Lower leg skin (tissue), 4 donors: ENCODE results near the gene ADAM22. TPM values are rescaled to one million over a fixed set of nuclear protein-coding genes. Genes with fewer than 3 reads are reported as not detected.

Source experiments
- DNase-seq, 2 donors: peaks; one replicate each; pipeline ENCODE4 v3.0.0-alpha.2; 2019; ENCODE audit warnings: low spot score in 2 of 2
- H3K4me3 ChIP-seq: fragments of 200-600 bp; sonication (generic); 2 replicates; pipeline ENCODE4 v1.5.1; 2017; ENCODE audit warnings: mild to moderate bottlenecking, low read depth; ENCODE audit not compliant: poor library complexity, severe bottlenecking
- POLR2A ChIP-seq, 2 donors: fragments of 450-650 bp; IDR thresholded peaks; one replicate each; pipeline ENCODE4 v1.6.1; 2016 to 2017; ENCODE audit warnings: antibody characterized with exemption in 2 of 2, mild to moderate bottlenecking in 1 of 2, moderate library complexity in 1 of 2
- WGBS, 2 donors: methylation state at CpG; one replicate each; pipeline ENCODE4 v1.1.5; 2018; 5-methylcytosine and 5-hydroxymethylcytosine counted together
- intact Hi-C: fragments of 100-400 bp; cut with DNase I; formaldehyde crosslinking; loops from one replicate; pipeline ENCODE4 v1.15.0; 2023; ENCODE audit warnings: low total_unique reads
- total RNA-seq, 4 donors: library from RNA; depleted of rRNA; stranded (reverse); fragments of >200 nt; gene quantifications; one replicate each; pipeline ENCODE4 v1.1.0, GENCODE V29; 2016
- TF ChIP-seq, protein P1 (sequence below), 3 donors: fragments of 450-650 bp; IDR thresholded peaks; one replicate each; pipeline ENCODE4 v1.5.1; 2016; ENCODE audit warnings: antibody characterized with exemption in 3 of 3, mild to moderate bottlenecking in 3 of 3, moderate library complexity in 2 of 3

The ADAM22 gene
- total RNA-seq, 4 donors from 2014 or later: 0.30 to 2.1 (median 1.0) TPM

DNA sequence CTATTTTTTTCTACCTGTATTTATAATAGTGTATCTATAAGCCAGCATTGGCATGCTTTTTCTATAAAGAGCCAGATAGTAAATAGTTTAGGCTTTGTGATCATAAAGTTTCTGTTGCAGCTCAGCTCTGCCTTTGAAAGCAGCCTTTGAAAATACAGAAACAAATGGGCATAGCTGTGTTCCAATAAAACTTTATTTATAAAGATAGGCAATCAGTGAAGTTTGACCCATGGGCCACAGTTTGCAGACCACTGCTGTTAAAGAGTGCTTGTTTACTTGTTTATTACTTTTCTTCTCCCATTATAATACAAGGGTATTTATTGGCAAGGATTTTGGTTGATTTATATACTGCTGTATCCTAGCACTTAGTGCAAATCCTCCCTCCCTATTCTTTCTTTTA is 213.3 kb downstream of the ADAM22 start:
- TF ChIP-seq POLR2A (IDR thresholded peaks at IDR 0.05): no peak
- TF ChIP-seq, protein P1, sequence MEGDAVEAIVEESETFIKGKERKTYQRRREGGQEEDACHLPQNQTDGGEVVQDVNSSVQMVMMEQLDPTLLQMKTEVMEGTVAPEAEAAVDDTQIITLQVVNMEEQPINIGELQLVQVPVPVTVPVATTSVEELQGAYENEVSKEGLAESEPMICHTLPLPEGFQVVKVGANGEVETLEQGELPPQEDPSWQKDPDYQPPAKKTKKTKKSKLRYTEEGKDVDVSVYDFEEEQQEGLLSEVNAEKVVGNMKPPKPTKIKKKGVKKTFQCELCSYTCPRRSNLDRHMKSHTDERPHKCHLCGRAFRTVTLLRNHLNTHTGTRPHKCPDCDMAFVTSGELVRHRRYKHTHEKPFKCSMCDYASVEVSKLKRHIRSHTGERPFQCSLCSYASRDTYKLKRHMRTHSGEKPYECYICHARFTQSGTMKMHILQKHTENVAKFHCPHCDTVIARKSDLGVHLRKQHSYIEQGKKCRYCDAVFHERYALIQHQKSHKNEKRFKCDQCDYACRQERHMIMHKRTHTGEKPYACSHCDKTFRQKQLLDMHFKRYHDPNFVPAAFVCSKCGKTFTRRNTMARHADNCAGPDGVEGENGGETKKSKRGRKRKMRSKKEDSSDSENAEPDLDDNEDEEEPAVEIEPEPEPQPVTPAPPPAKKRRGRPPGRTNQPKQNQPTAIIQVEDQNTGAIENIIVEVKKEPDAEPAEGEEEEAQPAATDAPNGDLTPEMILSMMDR (IDR thresholded peaks at IDR 0.05): no peak

DNA sequence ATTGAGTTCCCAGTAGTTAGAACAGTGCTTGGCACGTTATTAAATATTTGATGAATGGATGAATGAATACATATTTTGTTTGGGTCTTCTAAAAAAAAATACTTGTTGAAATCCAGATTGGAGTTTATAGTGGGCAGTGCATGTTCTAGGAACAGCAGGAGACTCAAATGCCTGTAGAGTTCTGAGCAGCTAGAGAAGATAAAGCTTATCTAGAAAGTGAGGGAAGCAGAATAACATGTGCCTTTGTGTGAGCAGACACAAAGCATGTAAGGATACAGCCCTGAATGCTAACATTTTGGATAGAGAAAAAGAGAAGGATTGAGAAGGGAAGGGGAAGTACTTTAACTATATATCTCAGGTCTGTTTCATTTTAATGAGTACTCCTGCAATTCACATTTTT is 213.9 kb downstream of the ADAM22 start:
- DNase-seq: no peak
- 67 to 69% methylated on average over 1 of the region's 1 CpG for WGBS, 2 donors
- H3K4me3 ChIP-seq: no peak overlapping the region
- TF ChIP-seq, protein P1 (IDR thresholded peaks at IDR 0.05): no peak
- no peak for TF ChIP-seq POLR2A (IDR thresholded peaks at IDR 0.05)
- intact Hi-C loops: no loop called here

More for the DNA sequence above, 213.3 kb downstream of the ADAM22 start:
- intact Hi-C loops: no loop called here
- no peak for DNase-seq
- H3K4me3 ChIP-seq: no peak overlapping the region

DNA sequence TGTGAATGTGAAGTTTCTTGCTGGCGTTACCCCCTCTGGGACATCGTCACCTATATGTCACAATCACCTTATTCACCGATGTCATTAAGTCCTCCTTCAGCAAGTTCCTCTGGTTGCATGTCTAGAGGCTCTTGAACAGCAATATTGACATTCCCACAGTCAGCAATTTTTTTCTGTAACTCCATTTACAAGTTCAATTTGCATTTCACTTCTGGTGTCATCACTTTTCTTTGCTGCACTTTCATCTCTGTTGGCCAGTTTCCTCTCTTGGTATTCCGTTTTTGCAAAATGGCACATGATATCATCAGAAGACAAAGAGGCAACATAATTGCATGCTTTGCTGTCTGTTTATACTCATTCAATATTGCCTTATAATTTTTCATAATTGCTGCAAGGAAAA is 216.0 kb downstream of the ADAM22 start:
- intact Hi-C loops: no loop called here
- 86 to 91% methylated on average over 4 of the region's 4 CpGs for WGBS, 2 donors
- DNase-seq: no peak
- TF ChIP-seq, protein P1 (IDR thresholded peaks at IDR 0.05): no peak
- TF ChIP-seq POLR2A (IDR thresholded peaks at IDR 0.05): no peak
- H3K4me3 ChIP-seq: no peak overlapping the region

DNA sequence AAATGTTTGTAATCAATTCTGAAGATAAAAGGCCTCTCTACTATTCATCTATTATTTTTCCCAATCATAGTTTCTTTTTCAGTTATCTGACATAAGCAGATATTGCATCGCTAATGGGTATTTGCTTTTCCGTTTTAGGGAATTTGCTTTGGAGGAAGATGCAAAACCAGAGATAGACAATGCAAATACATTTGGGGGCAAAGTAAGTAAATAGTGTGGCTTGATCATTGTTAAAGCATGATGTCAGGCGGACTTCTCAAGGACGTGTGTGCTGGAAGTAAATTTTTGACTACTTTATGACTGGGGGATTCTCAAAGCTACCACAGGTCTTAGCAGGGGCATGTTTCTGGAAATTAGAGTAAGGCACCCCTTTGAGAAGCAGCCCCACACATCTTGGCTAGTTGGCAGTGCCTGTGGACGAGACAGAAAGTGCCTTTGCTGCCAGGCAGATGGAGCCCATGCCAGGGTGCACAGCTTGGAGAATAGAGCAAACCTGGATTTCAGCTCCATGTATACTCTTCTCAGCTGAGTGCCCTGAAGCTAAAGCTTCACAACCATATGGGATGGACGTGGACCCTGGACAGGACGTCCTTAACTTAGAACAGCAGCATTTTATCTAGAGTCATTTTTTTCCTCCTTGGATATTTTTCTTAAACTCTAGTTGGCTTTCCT is 217.2 kb downstream of the ADAM22 start:
- TF ChIP-seq, protein P1 (IDR thresholded peaks at IDR 0.05): no peak
- no peak for TF ChIP-seq POLR2A (IDR thresholded peaks at IDR 0.05)
- DNase-seq: no peak
- 85 to 91% methylated on average over 7 of the region's 7 CpGs for WGBS, 2 donors
- intact Hi-C loops: no loop called here
- H3K4me3 ChIP-seq: no peak overlapping the region

DNA sequence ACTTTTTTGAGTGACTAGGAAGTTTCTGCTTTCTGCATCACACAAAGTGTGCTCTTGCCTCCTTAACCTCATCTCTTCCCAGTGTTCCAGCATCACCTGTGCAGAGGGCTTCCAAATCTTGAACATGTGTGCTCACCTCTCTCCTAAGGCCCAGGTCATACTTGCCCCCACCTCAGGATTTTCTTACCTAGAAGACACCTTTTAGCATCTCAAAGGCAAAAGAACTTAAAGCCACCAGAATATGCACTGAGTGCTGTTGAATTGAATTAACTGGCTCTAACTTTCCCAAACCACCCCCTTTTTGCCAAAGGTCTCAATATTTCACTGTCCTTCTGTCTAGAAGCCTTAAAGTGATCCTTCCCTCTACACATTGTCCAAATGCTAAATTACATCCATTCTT is 219.3 kb downstream of the ADAM22 start:
- no peak for TF ChIP-seq POLR2A (IDR thresholded peaks at IDR 0.05)
- TF ChIP-seq, protein P1 (IDR thresholded peaks at IDR 0.05): no peak
- intact Hi-C loops: no loop called here
- H3K4me3 ChIP-seq: no peak overlapping the region
- DNase-seq: no peak

DNA sequence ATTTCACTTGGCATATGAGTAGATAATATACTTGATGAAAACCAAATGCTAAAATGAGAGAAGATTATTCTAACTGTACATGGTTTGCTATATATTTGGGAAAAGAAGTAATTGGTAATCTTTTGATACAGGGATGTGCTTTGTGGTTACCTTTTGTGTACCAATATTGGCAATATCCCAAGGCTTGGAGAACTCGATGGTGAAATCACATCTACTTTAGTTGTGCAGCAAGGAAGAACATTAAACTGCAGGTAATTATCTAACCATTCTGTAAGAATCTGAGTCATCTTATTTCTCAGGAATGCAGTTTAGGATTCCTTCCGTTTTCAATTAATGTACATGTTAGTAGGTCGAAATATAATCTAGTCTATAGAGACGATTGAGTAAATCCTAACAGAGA is 221.7 kb downstream of the ADAM22 start:
- intact Hi-C loops: no loop called here
- DNase-seq: no peak
- WGBS, 2 donors: 80 to 87% methylated on average over 4 of the region's 4 CpGs
- TF ChIP-seq, protein P1 (IDR thresholded peaks at IDR 0.05): no peak
- TF ChIP-seq POLR2A (IDR thresholded peaks at IDR 0.05): no peak
- no peak overlapping the region for H3K4me3 ChIP-seq
